ENCODE results near the gene CITED1. TPM values are rescaled to one million over a fixed set of nuclear protein-coding genes. Genes with fewer than 3 reads are reported as not detected.

Gene CITED1
- total RNA-seq, 1 experiment from 2014 or later = 1.1 TPM

GRCh38 chrX:72307646-72308051 lies 1.9 kb upstream of the CITED1 start:
- H3K4me3 Mint-ChIP-seq = peak overlapping the region; percentile 50 to 77
- Histone ChIP-seq H2BK12ac (ENCODE audit: insufficient read length, low read depth, low read length) (no peak overlapping the region), H3K9me3 (ENCODE audit: control insufficient read depth, low read depth, low read length) (peaks cover 3% of the 10 kb centered on the region), H3K79me2 (ENCODE audit: insufficient read depth, low read length) (no peaks in the 10 kb centered on the region), H2AFZ (ENCODE audit: low read length) (no peak overlapping the region), H3K23ac (ENCODE audit: insufficient read length, low read depth, low read length) (no peak overlapping the region), H4K20me1 (ENCODE audit: control insufficient read depth, insufficient read depth, insufficient read length) (no peaks in the 10 kb centered on the region), H4K8ac (replicated peaks; ENCODE audit: insufficient read length, low read depth, low read length) (no peak overlapping the region), H3K14ac (ENCODE audit: insufficient read depth, low read length) (no peak overlapping the region), H3K4ac (ENCODE audit: low read depth, low read length) (no peak overlapping the region), H3K9ac (ENCODE audit: extremely low read depth, insufficient read length, low read length) (no peak overlapping the region), H4K91ac (ENCODE audit: insufficient read length, low read depth, low read length) (no peak overlapping the region), H3K4me1 (ENCODE audit: insufficient read depth, low read length) (no peaks in the 10 kb centered on the region; the same call in 1 of the 2 replicates), H2BK15ac (ENCODE audit: low read depth, low read length) (no peak overlapping the region), H4K5ac (ENCODE audit: insufficient read length, low read depth, low read length) (no peak overlapping the region), H2BK5ac (ENCODE audit: insufficient read length, low read length) (no peak overlapping the region), H3K23me2 (ENCODE audit: insufficient read length, low read depth, low read length, poor library complexity, severe bottlenecking) (peaks cover 27% of the 10 kb centered on the region), H2BK20ac (ENCODE audit: low read depth, low read length, poor library complexity, severe bottlenecking) (no peak overlapping the region), H3K27me3 (ENCODE audit: insufficient read depth, low read length) (peaks cover 53% of the 10 kb centered on the region), H3K56ac (ENCODE audit: insufficient read length, low read depth, low read length) (no peak overlapping the region), H3K79me1 (ENCODE audit: insufficient read depth, low read depth, low read length, poor library complexity, severe bottlenecking) (no peaks in the 10 kb centered on the region), H3T11ph (ENCODE audit: low read length) (no peak overlapping the region), H3K18ac (ENCODE audit: insufficient read length, low read depth, low read length) (no peak overlapping the region), H2BK120ac (ENCODE audit: low read depth, low read length, poor library complexity, severe bottlenecking) (no peak overlapping the region), H2AK5ac (ENCODE audit: insufficient read length, low read length) (no peak overlapping the region), H3K4me2 (ENCODE audit: insufficient read depth, insufficient read length, low read length) (peak overlapping the region; percentile 70), H3K27ac (ENCODE audit: insufficient read length, low read depth, low read length) (no peak overlapping the region)
- peaks cover 0 to 3% (median 3%) of the 10 kb centered on the region in 3 experiments; a peak in 4 of 7 replicates for H3K36me3 Mint-ChIP-seq (ENCODE audit: insufficient read depth in 1 of 3, low read depth in 3 of 3)
- no peak for TF ChIP-seq CTCF (conservative IDR thresholded peaks at IDR 0.05)
- H3K4me1 Mint-ChIP-seq = peaks cover 14 to 24% of the 10 kb centered on the region in 2 experiments
- WGBS (ENCODE audit: extremely low coverage, insufficient read length, low lambda C conversion rate) = no CpG with 5 or more reads among the region's 17 CpGs
- peaks cover 74% of the 10 kb centered on the region for H3K27me3 Mint-ChIP-seq (ENCODE audit: low read depth)
- no peak overlapping the region for H3K27ac Mint-ChIP-seq
- H3K9me3 Mint-ChIP-seq = peaks cover 49 to 68% of the 10 kb centered on the region in 2 experiments
- DNase-seq = no peak
